CD4-positive, alpha-beta memory T cell (primary cell): ENCODE measurements around the gene PCSK2. TPM values are rescaled to one million over a fixed set of nuclear protein-coding genes. Genes with fewer than 3 reads are reported as not detected.

Source experiments
- CTCF ChIA-PET: fragments of 350-600 bp; sonication (Branson Sonifier 250); formaldehyde crosslinking; loops from one replicate; lab custom pipeline; 2021; ENCODE audit warnings: inconsistent platforms; ENCODE audit not compliant: partially characterized antibody; lab: Charles Lee
- POLR2A ChIA-PET: fragments of 350-600 bp; sonication (Branson Sonifier 250); formaldehyde crosslinking; loops from one replicate; lab custom pipeline; 2021; ENCODE audit not compliant: partially characterized antibody; lab: Charles Lee
- DNase-seq, 5 donors: peaks; one replicate each; pipeline versions ENCODE4 v3.0.0 to v3.0.0-alpha.2; 2020 to 2022; ENCODE audit warnings: mixed read lengths in 1 of 5
- H3K27ac ChIP-seq: one replicate; pipeline ENCODE4 v1.7.0; 2013; ENCODE audit warnings: low read depth, low read length
- H3K27me3 ChIP-seq: 2 replicates; pipeline ENCODE4 v1.7.0; 2013; ENCODE audit warnings: mild to moderate bottlenecking, low read length, moderate library complexity; ENCODE audit not compliant: insufficient read depth
- H3K36me3 ChIP-seq: 2 replicates; pipeline ENCODE4 v1.7.0; 2013; ENCODE audit warnings: mild to moderate bottlenecking, low read length, moderate library complexity; ENCODE audit not compliant: insufficient read depth
- H3K4me1 ChIP-seq: 2 replicates; pipeline ENCODE4 v1.7.0; 2013; ENCODE audit warnings: mild to moderate bottlenecking, low read length, moderate library complexity; ENCODE audit not compliant: insufficient read depth
- H3K4me3 ChIP-seq, 2 donors: one replicate each; pipeline ENCODE4 v1.7.0; 2013; ENCODE audit warnings: low read length in 2 of 2, mild to moderate bottlenecking in 1 of 2
- H3K9me3 ChIP-seq, 2 donors: one replicate each; pipeline ENCODE4 v1.7.0; 2013; ENCODE audit warnings: low read length in 2 of 2, control low read depth in 1 of 2; ENCODE audit not compliant: control insufficient read depth in 1 of 2
- H3K27ac Mint-ChIP-seq, 7 donors: one replicate each; pipeline ENCODE4 v1.8.0; 2020 to 2021; ENCODE audit warnings: mixed read lengths in 7 of 7, mild to moderate bottlenecking in 6 of 7, inconsistent platforms in 3 of 7, moderate library complexity in 3 of 7
- H3K27me3 Mint-ChIP-seq, 2 donors: one replicate each; pipeline ENCODE4 v1.8.0; 2020 to 2021; ENCODE audit warnings: mixed read lengths in 2 of 2
- H3K36me3 Mint-ChIP-seq, 2 donors: one replicate each; pipeline ENCODE4 v1.8.0; 2020 to 2021; ENCODE audit warnings: mixed read lengths in 2 of 2, inconsistent platforms in 1 of 2, mild to moderate bottlenecking in 1 of 2
- H3K4me1 Mint-ChIP-seq, 4 donors: one replicate each; pipeline ENCODE4 v1.8.0; 2020 to 2021; ENCODE audit warnings: mixed read lengths in 4 of 4, mild to moderate bottlenecking in 1 of 4
- H3K4me3 Mint-ChIP-seq, 8 donors: one replicate each; pipeline ENCODE4 v1.8.0; 2020 to 2021; ENCODE audit warnings: mixed read lengths in 8 of 8, mild to moderate bottlenecking in 7 of 8, moderate library complexity in 6 of 8, inconsistent platforms in 3 of 8
- H3K9me3 Mint-ChIP-seq, 8 donors: one replicate each; pipeline ENCODE4 v1.8.0; 2020 to 2021; ENCODE audit warnings: mixed read lengths in 8 of 8, mild to moderate bottlenecking in 5 of 8, inconsistent platforms in 3 of 8, moderate library complexity in 1 of 8
- intact Hi-C: fragments of 100-400 bp; cut with micrococcal nuclease; formaldehyde crosslinking; loops from one replicate; pipeline ENCODE4 v1.15.1; 2023
- polyA plus RNA-seq, 2 donors: library from polyadenylated mRNA; unstranded; fragments of 300-500 nt; fragmentation: Illumina TruSeq; gene quantifications; one replicate each; pipeline ENCODE4 v1.2.3, GENCODE V29; 2021
- total RNA-seq, 2 experiments: library from RNA; stranded (reverse); gene quantifications; one replicate each; pipeline ENCODE4 v1.2.3, GENCODE V29; 2021

Gene PCSK2
- total and polyA plus RNA-seq, 4 experiments from 2014 or later: not detected

DNA sequence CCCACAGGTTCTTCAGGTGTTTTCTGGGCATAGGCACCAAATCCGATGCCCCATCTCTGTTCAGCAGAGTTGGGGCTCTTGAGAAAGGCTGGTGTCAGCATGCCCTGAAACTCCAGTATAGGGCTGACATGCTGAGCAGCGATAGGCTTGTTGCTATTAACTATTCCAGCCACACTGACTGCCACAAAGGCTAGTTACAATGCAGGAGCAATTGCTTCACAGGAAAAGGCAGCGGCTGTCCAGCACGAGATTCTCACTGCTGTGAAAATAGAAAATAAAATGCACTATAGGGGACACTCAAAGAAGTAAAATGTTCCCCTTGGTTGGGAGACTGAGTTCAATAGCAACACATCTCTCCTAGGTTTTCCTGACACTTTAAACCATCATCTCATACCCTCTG, 191.9 kb downstream of the PCSK2 start:
- no peak overlapping the region for H3K4me3 Mint-ChIP-seq
- no peak overlapping the region for H3K27ac ChIP-seq
- no peaks in the 10 kb centered on the region for H3K36me3 ChIP-seq
- H3K27ac Mint-ChIP-seq: no peak overlapping the region
- ChIA-PET CTCF (interaction anchor here (4.2 kb wide), 1 partner anchor 13 kb away, joined by 34 read pairs; no protein-coding TSS in a partner anchor), POLR2A (no interaction called here)
- no peak for DNase-seq
- no peaks in the 10 kb centered on the region for H3K9me3 ChIP-seq
- no peaks in the 10 kb centered on the region for H3K4me1 ChIP-seq
- intact Hi-C loops: no loop called here
- H3K36me3 Mint-ChIP-seq: no peaks in the 10 kb centered on the region
- no peak overlapping the region for H3K4me3 ChIP-seq
- peaks cover 10 to 23% of the 10 kb centered on the region in 2 donors for H3K27me3 Mint-ChIP-seq
- peaks cover 3 to 24% (median 17%) of the 10 kb centered on the region in 8 donors for H3K9me3 Mint-ChIP-seq
- H3K4me1 Mint-ChIP-seq: no peaks in the 10 kb centered on the region
- H3K27me3 ChIP-seq: no peaks in the 10 kb centered on the region

DNA sequence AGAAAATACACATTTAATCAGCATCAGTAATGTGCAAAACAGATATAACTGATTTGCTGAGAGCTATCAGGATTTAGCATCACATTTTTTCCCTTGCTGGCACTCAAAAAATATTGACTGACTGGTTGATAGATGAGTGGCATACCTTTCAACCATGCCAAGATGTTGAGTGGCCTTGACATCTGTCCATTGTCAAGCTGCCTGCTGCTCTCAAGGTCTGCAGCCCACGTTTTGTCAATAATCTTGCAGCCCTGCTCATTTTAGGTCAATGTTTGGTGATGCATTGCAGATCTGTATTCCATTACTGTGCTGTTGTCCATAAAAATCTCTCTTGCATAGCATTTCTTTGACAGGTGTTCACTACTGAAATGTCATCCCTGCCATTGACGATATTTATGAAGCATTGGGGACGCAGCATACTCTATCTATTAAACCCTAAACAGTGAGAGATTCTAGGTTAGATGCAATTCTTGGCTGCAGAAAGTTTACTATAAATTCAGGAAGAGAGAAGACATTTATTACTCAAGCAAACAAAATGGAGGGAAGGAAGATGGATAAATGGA, 192.7 kb downstream of the PCSK2 start:
- Mint-ChIP-seq H3K4me3 (no peak overlapping the region), H3K36me3 (no peaks in the 10 kb centered on the region), H3K9me3 (peaks cover 3 to 17% (median 10%) of the 10 kb centered on the region in 8 donors), H3K27ac (no peak overlapping the region), H3K4me1 (no peaks in the 10 kb centered on the region), H3K27me3 (peaks cover 12 to 24% of the 10 kb centered on the region in 2 donors)
- ChIA-PET CTCF (interaction anchor here (4.2 kb wide), 1 partner anchor 12 kb away, joined by 34 read pairs; no protein-coding TSS in a partner anchor), POLR2A (no interaction called here)
- intact Hi-C loops: no loop called here
- H3K27ac ChIP-seq: no peak overlapping the region
- no peaks in the 10 kb centered on the region for H3K9me3 ChIP-seq
- no peaks in the 10 kb centered on the region for H3K4me1 ChIP-seq
- H3K36me3 ChIP-seq: no peaks in the 10 kb centered on the region
- DNase-seq: no peak
- H3K27me3 ChIP-seq: no peaks in the 10 kb centered on the region
- no peak overlapping the region for H3K4me3 ChIP-seq

- intact Hi-C loops: no loop called here
- DNase-seq: no peak
- POLR2A ChIA-PET: no interaction called here
Measured at GRCh38 chr20:17421493-17421892, 194.7 kb downstream of the PCSK2 start.

DNA sequence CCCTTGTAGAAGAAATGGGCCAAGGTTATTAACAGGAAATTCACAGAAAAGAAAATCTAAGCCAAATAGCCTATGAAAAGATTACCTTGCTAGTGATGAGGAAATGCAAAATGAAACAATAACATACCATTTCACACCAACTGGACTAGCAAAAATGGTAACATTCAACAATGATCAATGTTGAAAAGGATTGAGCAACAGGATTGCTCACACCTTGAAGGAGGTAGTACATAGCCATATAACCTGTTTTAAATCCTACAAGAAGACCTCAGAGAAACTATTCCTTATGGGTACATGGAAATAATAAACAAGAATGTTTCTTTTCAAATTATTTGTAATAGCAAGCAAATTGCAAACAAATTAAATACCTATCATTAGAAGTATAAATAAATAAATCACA, 196.9 kb downstream of the PCSK2 start:
- no peaks in the 10 kb centered on the region for H3K4me1 Mint-ChIP-seq
- H3K27ac ChIP-seq: no peak overlapping the region
- ChIA-PET POLR2A (no interaction called here), CTCF (no interaction called here)
- H3K4me1 ChIP-seq: no peaks in the 10 kb centered on the region
- H3K36me3 Mint-ChIP-seq: no peaks in the 10 kb centered on the region
- intact Hi-C loops: no loop called here
- no peak overlapping the region for H3K27ac Mint-ChIP-seq
- no peaks in the 10 kb centered on the region for H3K9me3 ChIP-seq
- no peaks in the 10 kb centered on the region for H3K27me3 ChIP-seq
- no peaks in the 10 kb centered on the region for H3K36me3 ChIP-seq
- H3K27me3 Mint-ChIP-seq: peaks cover 4 to 7% of the 10 kb centered on the region in 2 donors
- no peak overlapping the region for H3K4me3 ChIP-seq
- peaks cover 0 to 2% (median 0%) of the 10 kb centered on the region in 8 donors for H3K9me3 Mint-ChIP-seq
- DNase-seq: no peak
- no peak overlapping the region for H3K4me3 Mint-ChIP-seq

More at GRCh38 chr20:17421493-17421892, 194.7 kb downstream of the PCSK2 start:
- no peak overlapping the region for H3K27ac ChIP-seq
- Mint-ChIP-seq H3K4me3 (no peak overlapping the region), H3K27ac (no peak overlapping the region), H3K36me3 (no peaks in the 10 kb centered on the region), H3K9me3 (peaks cover 0 to 5% (median under 1%) of the 10 kb centered on the region in 8 donors), H3K4me1 (no peaks in the 10 kb centered on the region), H3K27me3 (peaks cover 12 to 22% of the 10 kb centered on the region in 2 donors)
- H3K4me3 ChIP-seq: no peak overlapping the region
- CTCF ChIA-PET: interaction anchor here (0.5 to 4.2 kb wide), 2 partner anchors 10 to 245 kb away, joined by 3 to 34 read pairs; no protein-coding TSS in a partner anchor
- no peaks in the 10 kb centered on the region for H3K4me1 ChIP-seq
- H3K27me3 ChIP-seq: no peaks in the 10 kb centered on the region
- no peaks in the 10 kb centered on the region for H3K36me3 ChIP-seq
- no peaks in the 10 kb centered on the region for H3K9me3 ChIP-seq

DNA sequence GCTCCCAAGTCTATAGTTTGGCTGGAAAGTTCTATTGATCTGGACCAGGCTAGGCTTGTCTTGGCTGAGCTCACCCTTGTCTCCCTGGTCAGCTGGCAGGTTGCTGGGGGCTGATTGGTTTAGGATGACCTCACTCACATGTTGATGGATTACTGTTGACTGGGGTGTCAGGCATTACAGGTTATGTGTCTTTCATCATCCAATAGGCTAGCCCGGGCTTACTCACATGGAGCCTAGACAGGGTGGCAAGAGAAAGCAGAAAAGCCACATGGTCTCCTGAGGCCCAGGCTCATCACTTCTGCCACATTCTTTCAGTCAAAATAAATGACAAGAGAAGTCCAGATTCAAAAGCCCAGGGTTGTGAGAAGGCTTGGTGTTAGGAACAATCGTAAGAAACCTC, 200.8 kb downstream of the PCSK2 start:
- intact Hi-C loops: no loop called here
- H3K9me3 Mint-ChIP-seq: peaks cover 0 to 2% (median 0%) of the 10 kb centered on the region in 8 donors
- Histone ChIP-seq H3K27ac (no peak overlapping the region), H3K4me3 (no peak overlapping the region), H3K36me3 (no peaks in the 10 kb centered on the region), H3K27me3 (no peaks in the 10 kb centered on the region), H3K9me3 (no peaks in the 10 kb centered on the region), H3K4me1 (no peaks in the 10 kb centered on the region)
- no peak for DNase-seq
- H3K4me3 Mint-ChIP-seq: no peak overlapping the region
- POLR2A ChIA-PET: no interaction called here
- H3K27me3 Mint-ChIP-seq: peaks cover 10 to 17% of the 10 kb centered on the region in 2 donors
- no peak overlapping the region for H3K27ac Mint-ChIP-seq
- H3K4me1 Mint-ChIP-seq: peaks cover 0 to 2% (median under 1%) of the 10 kb centered on the region in 4 donors
- no peaks in the 10 kb centered on the region for H3K36me3 Mint-ChIP-seq
- CTCF ChIA-PET: no interaction called here

DNA sequence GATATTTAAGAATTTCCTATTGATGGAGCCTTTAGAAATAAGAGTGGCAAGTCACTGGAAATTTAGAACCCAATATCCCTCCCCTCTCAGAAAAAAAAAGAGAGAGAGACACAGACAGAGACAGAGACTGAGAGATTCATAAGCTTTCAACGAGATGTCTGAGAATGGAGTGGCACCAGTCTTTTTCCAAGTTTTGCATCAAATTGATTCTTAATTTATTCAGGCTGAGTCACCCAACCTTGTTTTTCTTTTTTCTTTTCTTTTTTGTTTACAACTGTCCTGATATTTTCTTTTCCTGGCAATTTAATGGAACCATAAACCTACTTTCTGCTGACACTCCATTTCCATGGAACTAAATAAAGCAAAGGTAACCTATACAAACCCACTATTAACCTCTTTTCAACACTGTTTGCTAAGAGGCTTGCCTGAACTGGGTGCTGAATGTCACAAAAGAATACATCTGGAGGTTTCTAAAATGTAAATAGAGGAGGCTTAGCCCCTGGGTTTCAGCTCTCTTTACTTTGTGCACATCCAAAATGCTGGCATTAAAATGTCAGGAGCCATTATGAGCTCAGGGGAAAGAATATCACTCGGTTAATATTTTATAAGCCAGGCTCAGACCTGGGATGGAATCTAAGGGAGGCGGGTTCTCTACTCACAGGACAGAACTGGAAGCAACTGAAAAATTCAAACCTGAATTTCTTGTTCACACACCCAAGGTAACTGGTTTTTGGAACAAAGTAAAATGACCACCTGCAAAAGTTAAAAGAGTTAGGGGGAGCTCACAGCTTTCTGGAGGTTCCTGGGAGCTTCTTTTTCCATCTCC, 203.5 kb downstream of the PCSK2 start:
- no peaks in the 10 kb centered on the region for H3K9me3 ChIP-seq
- CTCF ChIA-PET: interaction anchor here (0.7 to 4.8 kb wide), 10 partner anchors 9 to 626 kb away, joined by 3 to 34 read pairs (median 4); no protein-coding TSS in a partner anchor
- H3K9me3 Mint-ChIP-seq: no peaks in the 10 kb centered on the region
- no peaks in the 10 kb centered on the region for H3K36me3 Mint-ChIP-seq
- no peak for DNase-seq
- H3K4me3 Mint-ChIP-seq: no peak overlapping the region
- no peaks in the 10 kb centered on the region for H3K36me3 ChIP-seq
- no peaks in the 10 kb centered on the region for H3K27me3 ChIP-seq
- POLR2A ChIA-PET: no interaction called here
- intact Hi-C loops: no loop called here
- H3K27ac Mint-ChIP-seq: no peak overlapping the region
- no peak overlapping the region for H3K27ac ChIP-seq
- H3K27me3 Mint-ChIP-seq: peaks cover 9 to 17% of the 10 kb centered on the region in 2 donors
- no peaks in the 10 kb centered on the region for H3K4me1 ChIP-seq
- H3K4me3 ChIP-seq: no peak overlapping the region
- H3K4me1 Mint-ChIP-seq: peaks cover 0 to 2% (median under 1%) of the 10 kb centered on the region in 4 donors
